Measurements from ENCODE around the gene EEFSEC.

EEFSEC gene

GRCh38 chr3:128360705-128361271 lies 207.5 kb downstream of the EEFSEC start:
- CTCF ChIA-PET: interaction anchor here (0.7 kb wide), 1 partner anchor 91 kb away, joined by 5 read pairs; no protein-coding TSS in a partner anchor
- H3K27ac ChIP-seq: no peak overlapping the region
- DNase-seq (ENCODE audit: low spot score): no peak
- TF ChIP-seq, protein P1, sequence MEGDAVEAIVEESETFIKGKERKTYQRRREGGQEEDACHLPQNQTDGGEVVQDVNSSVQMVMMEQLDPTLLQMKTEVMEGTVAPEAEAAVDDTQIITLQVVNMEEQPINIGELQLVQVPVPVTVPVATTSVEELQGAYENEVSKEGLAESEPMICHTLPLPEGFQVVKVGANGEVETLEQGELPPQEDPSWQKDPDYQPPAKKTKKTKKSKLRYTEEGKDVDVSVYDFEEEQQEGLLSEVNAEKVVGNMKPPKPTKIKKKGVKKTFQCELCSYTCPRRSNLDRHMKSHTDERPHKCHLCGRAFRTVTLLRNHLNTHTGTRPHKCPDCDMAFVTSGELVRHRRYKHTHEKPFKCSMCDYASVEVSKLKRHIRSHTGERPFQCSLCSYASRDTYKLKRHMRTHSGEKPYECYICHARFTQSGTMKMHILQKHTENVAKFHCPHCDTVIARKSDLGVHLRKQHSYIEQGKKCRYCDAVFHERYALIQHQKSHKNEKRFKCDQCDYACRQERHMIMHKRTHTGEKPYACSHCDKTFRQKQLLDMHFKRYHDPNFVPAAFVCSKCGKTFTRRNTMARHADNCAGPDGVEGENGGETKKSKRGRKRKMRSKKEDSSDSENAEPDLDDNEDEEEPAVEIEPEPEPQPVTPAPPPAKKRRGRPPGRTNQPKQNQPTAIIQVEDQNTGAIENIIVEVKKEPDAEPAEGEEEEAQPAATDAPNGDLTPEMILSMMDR (conservative IDR thresholded peaks at IDR 0.05; ENCODE audit: low read depth): no peak
- POLR2A ChIA-PET (ENCODE audit: low non-redundant PET): no interaction called here

GRCh38 chr3:128362026-128362965 lies 209.0 kb downstream of the EEFSEC start:
- POLR2A ChIA-PET (ENCODE audit: low non-redundant PET): no interaction called here
- DNase-seq (ENCODE audit: low spot score): no peak
- TF ChIP-seq, protein P1 (conservative IDR thresholded peaks at IDR 0.05; ENCODE audit: low read depth): no peak
- CTCF ChIA-PET: interaction anchor here (0.6 to 1.5 kb wide), 2 partner anchors 190 to 192 kb away, joined by 4 to 5 read pairs; no protein-coding TSS in a partner anchor
- no peak overlapping the region for H3K27ac ChIP-seq

- ChIA-PET POLR2A (ENCODE audit: low non-redundant PET) (no interaction called here), CTCF (no interaction called here)
- DNase-seq (ENCODE audit: low spot score): no peak
- TF ChIP-seq, protein P1 (conservative IDR thresholded peaks at IDR 0.05; ENCODE audit: low read depth): no peak
- H3K27ac ChIP-seq: no peak overlapping the region
Measured at GRCh38 chr3:128364291-128364690, 211.0 kb downstream of the EEFSEC start.

- TF ChIP-seq, protein P1 (conservative IDR thresholded peaks at IDR 0.05; ENCODE audit: low read depth): no peak
- no peak overlapping the region for H3K27ac ChIP-seq
- CTCF ChIA-PET: no interaction called here
- POLR2A ChIA-PET (ENCODE audit: low non-redundant PET): no interaction called here
- DNase-seq (ENCODE audit: low spot score): no peak
Measured at GRCh38 chr3:128364808-128365360, 211.6 kb downstream of the EEFSEC start.

- TF ChIP-seq, protein P1 (conservative IDR thresholded peaks at IDR 0.05; ENCODE audit: low read depth): no peak
- POLR2A ChIA-PET (ENCODE audit: low non-redundant PET): no interaction called here
- DNase-seq (ENCODE audit: low spot score): no peak
- CTCF ChIA-PET: no interaction called here
- no peak overlapping the region for H3K27ac ChIP-seq
Measured at GRCh38 chr3:128366136-128366535, 212.9 kb downstream of the EEFSEC start.

DNA sequence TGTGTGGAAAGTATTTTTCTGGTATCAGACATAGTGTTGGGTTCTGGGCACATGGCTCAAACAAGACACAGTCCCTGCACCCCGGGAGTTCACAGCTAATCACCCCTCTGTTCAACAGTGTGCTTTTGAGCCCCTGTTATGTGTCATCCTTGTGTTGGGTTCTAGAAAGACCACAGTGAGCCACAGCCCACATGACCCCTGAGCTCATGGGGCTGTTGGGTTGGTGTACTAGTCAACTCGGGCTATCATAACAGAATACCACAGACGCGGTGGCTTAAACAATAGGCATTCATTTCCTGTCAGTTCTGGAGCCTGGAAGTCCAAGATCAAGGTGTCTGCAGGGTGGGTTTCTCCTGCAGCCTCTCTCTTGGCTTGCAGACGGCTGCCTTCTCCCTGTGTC lies 213.4 kb downstream of the EEFSEC start:
- no peak for DNase-seq (ENCODE audit: low spot score)
- CTCF ChIA-PET: no interaction called here
- POLR2A ChIA-PET (ENCODE audit: low non-redundant PET): no interaction called here
- no peak overlapping the region for H3K27ac ChIP-seq
- TF ChIP-seq, protein P1 (conservative IDR thresholded peaks at IDR 0.05; ENCODE audit: low read depth): no peak

Measured in RWPE1 (cell line).